Fibroblast of lung (primary cell): ENCODE data around the gene EXD1.

Experiments
- EZH2 ChIP-seq: IDR thresholded peaks from 2 replicates; pipeline ENCODE4 v1.5.1; 2012; ENCODE audit warnings: low read length, control low read depth, mild to moderate bottlenecking; ENCODE audit errors: missing control alignments
- TF ChIP-seq, protein P1 (sequence below), 2 donors: IDR thresholded peaks in 1 of 2; conservative IDR thresholded peaks in 1 of 2; 1 replicate in 1 of 2; 2 replicates in 1 of 2; pipeline ENCODE4 v1.5.1; 2011 to 2012; ENCODE audit warnings: low read length in 2 of 2, control low read depth in 1 of 2, inconsistent platforms in 1 of 2, low read depth in 1 of 2, mild to moderate bottlenecking in 1 of 2

DNA sequence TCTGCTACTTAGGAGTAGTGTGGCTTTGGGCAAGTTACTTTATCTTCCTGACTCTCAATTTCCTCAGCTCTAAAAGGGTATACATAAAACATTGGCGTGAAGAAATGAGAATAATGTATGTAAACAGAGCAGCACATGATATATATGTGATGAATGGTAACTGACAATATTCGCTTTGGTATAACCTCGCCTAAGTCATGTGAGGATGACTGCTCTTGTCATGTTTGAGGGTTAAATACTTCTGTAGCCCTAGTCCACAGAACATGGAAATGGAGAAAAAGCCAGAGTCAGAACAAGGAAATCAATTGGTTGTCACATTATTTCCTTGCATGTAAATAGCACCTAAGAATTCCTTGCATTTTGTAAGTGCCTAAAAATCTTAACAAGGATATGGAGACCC, 25.5 kb upstream of the EXD1 start:
- TF ChIP-seq, protein P1, sequence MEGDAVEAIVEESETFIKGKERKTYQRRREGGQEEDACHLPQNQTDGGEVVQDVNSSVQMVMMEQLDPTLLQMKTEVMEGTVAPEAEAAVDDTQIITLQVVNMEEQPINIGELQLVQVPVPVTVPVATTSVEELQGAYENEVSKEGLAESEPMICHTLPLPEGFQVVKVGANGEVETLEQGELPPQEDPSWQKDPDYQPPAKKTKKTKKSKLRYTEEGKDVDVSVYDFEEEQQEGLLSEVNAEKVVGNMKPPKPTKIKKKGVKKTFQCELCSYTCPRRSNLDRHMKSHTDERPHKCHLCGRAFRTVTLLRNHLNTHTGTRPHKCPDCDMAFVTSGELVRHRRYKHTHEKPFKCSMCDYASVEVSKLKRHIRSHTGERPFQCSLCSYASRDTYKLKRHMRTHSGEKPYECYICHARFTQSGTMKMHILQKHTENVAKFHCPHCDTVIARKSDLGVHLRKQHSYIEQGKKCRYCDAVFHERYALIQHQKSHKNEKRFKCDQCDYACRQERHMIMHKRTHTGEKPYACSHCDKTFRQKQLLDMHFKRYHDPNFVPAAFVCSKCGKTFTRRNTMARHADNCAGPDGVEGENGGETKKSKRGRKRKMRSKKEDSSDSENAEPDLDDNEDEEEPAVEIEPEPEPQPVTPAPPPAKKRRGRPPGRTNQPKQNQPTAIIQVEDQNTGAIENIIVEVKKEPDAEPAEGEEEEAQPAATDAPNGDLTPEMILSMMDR (conservative IDR thresholded peaks at IDR 0.05 in 1 of 2, IDR thresholded peaks at IDR 0.05 in 1 of 2; ENCODE audit: low read depth in 1 of 2, low read length in 2 of 2), result no peak
- TF ChIP-seq EZH2, result no peak
